SK-N-MC (cell line): ENCODE results near the gene SLC16A2.

ENCODE experiments used
- EZH2 ChIP-seq: fragments of 200-600 bp; sonication (generic); IDR thresholded peaks from one replicate; pipeline ENCODE4 v1.6.1; 2017; ENCODE audit warnings: antibody characterized with exemption
- POLR2AphosphoS5 ChIP-seq: IDR thresholded peaks from 2 replicates; pipeline ENCODE4 v1.6.1; 2012; ENCODE audit warnings: mild to moderate bottlenecking, low read depth, low read length, borderline replicate concordance

DNA sequence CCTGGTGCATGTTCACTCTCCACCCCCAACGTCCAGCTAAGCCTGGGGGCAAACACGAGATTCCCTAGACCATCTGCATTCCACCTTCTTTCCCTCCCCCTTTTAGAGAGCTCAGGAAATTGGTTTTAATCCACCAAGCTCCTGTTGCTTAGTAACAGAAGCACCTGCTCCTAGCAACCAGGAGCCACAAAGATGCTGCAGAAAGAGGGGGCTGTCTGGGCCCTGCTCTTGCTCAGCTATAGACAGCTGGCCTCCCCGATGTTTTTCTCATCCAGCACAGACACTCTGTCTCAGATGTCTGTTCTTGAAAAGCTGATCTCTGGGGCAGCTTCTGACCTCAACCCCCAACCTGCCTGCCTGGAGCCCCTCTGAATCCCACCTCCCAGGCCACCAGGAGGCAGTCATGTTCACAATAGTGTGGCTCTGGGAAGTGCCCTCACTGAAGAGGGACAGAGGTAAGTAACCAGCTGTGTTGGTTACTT, 71.5 kb downstream of the SLC16A2 start:
- TF ChIP-seq EZH2 = no peak
- no peak for TF ChIP-seq POLR2AphosphoS5
